Activated naive CD4-positive, alpha-beta T cell treated with anti-CD3 and anti-CD28 coated beads for 36 hours (primary cell): ENCODE results near the gene MEIKIN. TPM values are rescaled to one million over a fixed set of nuclear protein-coding genes. Genes with fewer than 3 reads are reported as not detected.
A peak's percentile ranks its signal among the peaks of the same experiment; 100 is the strongest.

Experiments
- CTCF ChIA-PET: fragments of 350-600 bp; sonication (Branson Sonifier 250); formaldehyde crosslinking; loops from one replicate; lab custom pipeline; 2021; ENCODE audit warnings: antibody characterized with exemption; lab: Charles Lee
- DNase-seq: peaks from one replicate; pipeline ENCODE4 v3.0.0-alpha.2; 2020
- H3K27ac Mint-ChIP-seq: one replicate; pipeline ENCODE4 v1.8.0; 2021; ENCODE audit warnings: mild to moderate bottlenecking, mixed read lengths
- H3K27me3 Mint-ChIP-seq: one replicate; pipeline ENCODE4 v1.8.0; 2021; ENCODE audit warnings: low read depth, mixed read lengths
- H3K36me3 Mint-ChIP-seq: one replicate; pipeline ENCODE4 v1.8.0; 2021; ENCODE audit warnings: low read depth, mixed read lengths
- H3K4me1 Mint-ChIP-seq: one replicate; pipeline ENCODE4 v1.8.0; 2021; ENCODE audit warnings: low read depth, mixed read lengths
- H3K4me3 Mint-ChIP-seq: one replicate; pipeline ENCODE4 v1.8.0; 2021; ENCODE audit warnings: mild to moderate bottlenecking, moderate library complexity, mixed read lengths
- H3K9me3 Mint-ChIP-seq: one replicate; pipeline ENCODE4 v1.8.0; 2021; ENCODE audit warnings: mixed read lengths
- intact Hi-C: fragments of 100-400 bp; cut with micrococcal nuclease; formaldehyde crosslinking; loops from one replicate; pipeline ENCODE4 v1.15.1; 2023
- total RNA-seq, 2 experiments: library from RNA; stranded (reverse); gene quantifications; one replicate each; pipeline ENCODE4 v1.2.3, GENCODE V29; 2021

The MEIKIN gene
- total RNA-seq, 2 experiments from 2014 or later, result 1.4 to 1.9 TPM

- no peaks in the 10 kb centered on the region for H3K27me3 Mint-ChIP-seq
- no peaks in the 10 kb centered on the region for H3K4me1 Mint-ChIP-seq
- no peaks in the 10 kb centered on the region for H3K36me3 Mint-ChIP-seq
- CTCF ChIA-PET, result interaction anchor here (0.8 to 1.9 kb wide), 2 partner anchors 24 to 394 kb away, joined by 5 to 9 read pairs; no protein-coding TSS in a partner anchor
- H3K9me3 Mint-ChIP-seq, result no peaks in the 10 kb centered on the region
- intact Hi-C loops, result no loop called here
- H3K4me3 Mint-ChIP-seq, result no peak overlapping the region
- DNase-seq, result no peak
- no peak overlapping the region for H3K27ac Mint-ChIP-seq
Measured at GRCh38 chr5:131983244-131983771, 37.8 kb upstream of the MEIKIN start.

- intact Hi-C loops, result no loop called here
- H3K27me3 Mint-ChIP-seq, result no peaks in the 10 kb centered on the region
- H3K4me3 Mint-ChIP-seq, result no peak overlapping the region
- H3K9me3 Mint-ChIP-seq, result no peaks in the 10 kb centered on the region
- peaks cover 15% of the 10 kb centered on the region for H3K4me1 Mint-ChIP-seq
- CTCF ChIA-PET, result no interaction called here
- no peaks in the 10 kb centered on the region for H3K36me3 Mint-ChIP-seq
- no peak overlapping the region for H3K27ac Mint-ChIP-seq
- no peak for DNase-seq
Measured at GRCh38 chr5:131981516-131981915, 36.1 kb upstream of the MEIKIN start.

GRCh38 chr5:131980696-131981095 is 35.2 kb upstream of the MEIKIN start:
- Mint-ChIP-seq H3K36me3 (no peaks in the 10 kb centered on the region), H3K4me3 (no peak overlapping the region), H3K9me3 (no peaks in the 10 kb centered on the region), H3K27me3 (no peaks in the 10 kb centered on the region), H3K27ac (no peak overlapping the region), H3K4me1 (peaks cover 24% of the 10 kb centered on the region)
- intact Hi-C loops, result no loop called here
- CTCF ChIA-PET, result no interaction called here
- DNase-seq, result no peak

GRCh38 chr5:131979816-131980215 is 34.4 kb upstream of the MEIKIN start:
- no peaks in the 10 kb centered on the region for H3K27me3 Mint-ChIP-seq
- H3K4me1 Mint-ChIP-seq, result peaks cover 32% of the 10 kb centered on the region
- CTCF ChIA-PET, result no interaction called here
- intact Hi-C loops, result no loop called here
- H3K4me3 Mint-ChIP-seq, result no peak overlapping the region
- no peaks in the 10 kb centered on the region for H3K9me3 Mint-ChIP-seq
- no peaks in the 10 kb centered on the region for H3K36me3 Mint-ChIP-seq
- H3K27ac Mint-ChIP-seq, result no peak overlapping the region
- DNase-seq, result no peak

DNA sequence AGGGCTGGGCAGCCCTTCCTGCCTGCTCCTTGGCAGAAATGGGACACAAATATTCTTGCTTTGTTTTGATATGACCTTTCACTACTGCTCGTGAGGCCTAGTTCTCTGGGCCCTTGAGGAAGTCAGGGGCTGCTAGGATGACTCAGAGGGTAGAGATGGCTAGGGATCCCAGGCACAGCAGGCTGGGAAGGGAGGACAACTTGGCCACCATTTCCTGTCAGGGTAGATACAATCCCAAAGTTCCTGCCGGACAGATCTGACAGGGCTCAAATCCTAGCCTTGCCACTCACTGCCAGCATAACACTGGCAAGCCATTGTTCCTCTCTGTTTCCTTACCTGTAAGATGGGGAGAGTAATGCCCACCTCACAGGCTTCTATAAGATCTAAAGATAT is 31.7 kb upstream of the MEIKIN start:
- no peak overlapping the region for H3K27ac Mint-ChIP-seq
- CTCF ChIA-PET, result no interaction called here
- no peaks in the 10 kb centered on the region for H3K27me3 Mint-ChIP-seq
- intact Hi-C loops, result no loop called here
- no peak overlapping the region for H3K4me3 Mint-ChIP-seq
- DNase-seq, result no peak
- H3K4me1 Mint-ChIP-seq, result peaks cover 46% of the 10 kb centered on the region
- H3K36me3 Mint-ChIP-seq, result no peaks in the 10 kb centered on the region
- no peaks in the 10 kb centered on the region for H3K9me3 Mint-ChIP-seq

DNA sequence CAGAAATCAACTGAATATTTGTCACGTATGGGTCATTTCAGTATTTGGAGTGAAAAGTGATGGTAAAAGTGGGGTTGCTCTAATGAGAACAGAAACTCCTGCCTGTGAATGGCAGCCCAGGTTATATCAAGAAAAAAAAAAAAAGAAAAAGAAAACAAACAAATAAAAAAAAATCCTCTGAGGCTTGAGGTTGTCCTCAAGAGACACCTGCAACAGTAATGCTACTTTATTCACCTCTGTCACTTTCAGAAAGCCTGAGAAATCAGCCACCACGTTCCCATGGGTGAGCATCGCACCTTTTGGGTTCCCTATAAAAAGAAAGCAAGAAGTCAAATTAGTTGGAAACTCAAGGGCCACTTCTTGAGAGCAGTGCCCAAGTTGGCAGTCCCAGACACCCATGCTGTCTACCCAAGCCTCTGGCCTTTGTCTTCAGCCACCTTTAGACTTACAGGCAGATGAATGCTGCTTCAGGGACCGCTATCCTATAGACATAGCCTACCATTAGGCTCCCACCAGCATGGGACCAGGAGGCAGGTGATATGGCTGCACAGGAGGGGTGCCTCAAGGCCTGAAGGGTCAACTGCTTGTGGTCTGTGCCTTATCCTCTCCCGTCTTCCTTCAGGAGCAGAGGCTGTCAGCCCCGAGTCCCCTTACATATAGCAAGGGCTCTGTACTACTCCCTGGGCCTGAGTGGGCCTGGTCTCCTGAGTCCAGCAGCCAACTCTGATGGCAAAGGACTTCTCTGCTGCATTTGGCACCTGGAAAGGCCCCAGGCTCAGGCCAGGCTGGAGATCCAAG is 31.1 kb upstream of the MEIKIN start:
- Mint-ChIP-seq H3K27ac (no peak overlapping the region), H3K36me3 (no peaks in the 10 kb centered on the region), H3K27me3 (no peaks in the 10 kb centered on the region), H3K4me1 (peaks cover 46% of the 10 kb centered on the region), H3K4me3 (no peak overlapping the region), H3K9me3 (no peaks in the 10 kb centered on the region)
- intact Hi-C loops, result no loop called here
- no peak for DNase-seq
- CTCF ChIA-PET, result no interaction called here

- H3K4me3 Mint-ChIP-seq, result peak overlapping the region; percentile 49
- H3K27me3 Mint-ChIP-seq, result no peaks in the 10 kb centered on the region
- H3K36me3 Mint-ChIP-seq, result no peaks in the 10 kb centered on the region
- peak overlapping the region; percentile 70 for H3K27ac Mint-ChIP-seq
- no peaks in the 10 kb centered on the region for H3K9me3 Mint-ChIP-seq
- CTCF ChIA-PET, result no interaction called here
- peaks cover 46% of the 10 kb centered on the region for H3K4me1 Mint-ChIP-seq
- peak; percentile 53 for DNase-seq
- intact Hi-C loops, result loop anchor here (1.0 kb wide), 1 partner anchor 178 kb away; the partner anchor contains the start of gene FNIP1
Measured at GRCh38 chr5:131974956-131975726, 29.7 kb upstream of the MEIKIN start.

GRCh38 chr5:131974622-131974955 is 29.1 kb upstream of the MEIKIN start:
- peaks cover 46% of the 10 kb centered on the region for H3K4me1 Mint-ChIP-seq
- peak overlapping the region; percentile 70 for H3K27ac Mint-ChIP-seq
- no peaks in the 10 kb centered on the region for H3K9me3 Mint-ChIP-seq
- H3K36me3 Mint-ChIP-seq, result no peaks in the 10 kb centered on the region
- CTCF ChIA-PET, result no interaction called here
- no peaks in the 10 kb centered on the region for H3K27me3 Mint-ChIP-seq
- no peak for DNase-seq
- intact Hi-C loops, result no loop called here
- H3K4me3 Mint-ChIP-seq, result peak overlapping the region; percentile 49

- Mint-ChIP-seq H3K36me3 (no peaks in the 10 kb centered on the region), H3K27ac (peak overlapping the region; percentile 11), H3K27me3 (no peaks in the 10 kb centered on the region), H3K9me3 (no peaks in the 10 kb centered on the region), H3K4me3 (no peak overlapping the region), H3K4me1 (peaks cover 46% of the 10 kb centered on the region)
- CTCF ChIA-PET, result no interaction called here
- no peak for DNase-seq
- intact Hi-C loops, result no loop called here
Measured at GRCh38 chr5:131974016-131974415, 28.6 kb upstream of the MEIKIN start.

DNA sequence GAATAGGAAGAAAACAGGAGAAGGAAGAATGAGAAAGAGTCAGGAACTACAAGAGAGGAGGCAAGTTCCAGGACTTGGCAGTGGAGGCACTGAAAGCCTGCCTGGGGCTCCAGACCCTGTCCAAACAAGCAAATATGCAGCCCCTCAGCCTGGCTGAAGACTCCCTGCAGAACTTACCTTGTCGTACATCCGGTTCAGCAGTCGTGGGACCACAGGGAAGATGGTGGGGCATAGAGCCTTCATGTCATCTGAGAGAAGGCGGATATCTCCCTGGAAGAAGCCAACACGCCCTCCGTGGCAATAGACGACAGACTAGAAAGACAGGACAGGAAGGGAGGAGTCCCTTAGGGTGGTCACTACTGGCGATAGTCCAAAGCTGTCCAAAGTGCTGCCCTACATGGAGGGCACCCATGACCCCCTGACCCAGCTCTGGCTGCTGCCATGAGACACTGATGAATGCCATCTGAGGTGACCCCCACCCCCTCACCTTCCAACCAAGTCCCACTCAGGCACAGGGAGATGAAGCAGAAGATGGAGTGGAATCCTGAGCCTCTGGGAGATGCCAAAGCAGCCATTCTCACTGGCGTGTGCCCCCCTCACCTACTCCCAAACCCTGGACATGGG is 27.7 kb upstream of the MEIKIN start:
- H3K27ac Mint-ChIP-seq, result no peak overlapping the region
- H3K4me1 Mint-ChIP-seq, result peaks cover 46% of the 10 kb centered on the region
- no peak for DNase-seq
- no peaks in the 10 kb centered on the region for H3K36me3 Mint-ChIP-seq
- H3K27me3 Mint-ChIP-seq, result no peaks in the 10 kb centered on the region
- CTCF ChIA-PET, result interaction anchor here (0.7 kb wide), 1 partner anchor 42 kb away, joined by 3 read pairs; no protein-coding TSS in a partner anchor
- intact Hi-C loops, result no loop called here
- no peak overlapping the region for H3K4me3 Mint-ChIP-seq
- H3K9me3 Mint-ChIP-seq, result no peaks in the 10 kb centered on the region

- Mint-ChIP-seq H3K4me1 (peaks cover 4% of the 10 kb centered on the region), H3K27me3 (no peaks in the 10 kb centered on the region), H3K27ac (no peak overlapping the region), H3K4me3 (no peak overlapping the region), H3K9me3 (no peaks in the 10 kb centered on the region), H3K36me3 (peaks cover 12% of the 10 kb centered on the region)
- intact Hi-C loops, result no loop called here
- CTCF ChIA-PET, result interaction anchor here (1.1 to 1.3 kb wide), 2 partner anchors 32 to 212 kb away, joined by 4 to 5 read pairs; no protein-coding TSS in a partner anchor
- DNase-seq, result no peak
Measured at GRCh38 chr5:131968396-131968954, 23.0 kb upstream of the MEIKIN start.

- CTCF ChIA-PET, result no interaction called here
- no peak overlapping the region for H3K27ac Mint-ChIP-seq
Measured at GRCh38 chr5:131966551-131966950, 21.1 kb upstream of the MEIKIN start.

More at GRCh38 chr5:131966551-131966950, 21.1 kb upstream of the MEIKIN start:
- H3K36me3 Mint-ChIP-seq, result peaks cover 15% of the 10 kb centered on the region
- DNase-seq, result no peak
- intact Hi-C loops, result no loop called here
- H3K27me3 Mint-ChIP-seq, result no peaks in the 10 kb centered on the region
- no peaks in the 10 kb centered on the region for H3K9me3 Mint-ChIP-seq
- no peaks in the 10 kb centered on the region for H3K4me1 Mint-ChIP-seq
- no peak overlapping the region for H3K4me3 Mint-ChIP-seq
